Glomerular visceral epithelial cell (primary cell): ENCODE measurements around the gene SIM1.
"Not testable (repeated sequence)": the region's sequence is repeated elsewhere in the genome, so short reads cannot be mapped to it uniquely, and the experiment has no call there.

Experiments
- DNase-seq: peaks from one replicate; pipeline ENCODE4 v3.0.0-alpha.2; 2016; ENCODE audit errors: extremely low spot score

The SIM1 gene

DNA sequence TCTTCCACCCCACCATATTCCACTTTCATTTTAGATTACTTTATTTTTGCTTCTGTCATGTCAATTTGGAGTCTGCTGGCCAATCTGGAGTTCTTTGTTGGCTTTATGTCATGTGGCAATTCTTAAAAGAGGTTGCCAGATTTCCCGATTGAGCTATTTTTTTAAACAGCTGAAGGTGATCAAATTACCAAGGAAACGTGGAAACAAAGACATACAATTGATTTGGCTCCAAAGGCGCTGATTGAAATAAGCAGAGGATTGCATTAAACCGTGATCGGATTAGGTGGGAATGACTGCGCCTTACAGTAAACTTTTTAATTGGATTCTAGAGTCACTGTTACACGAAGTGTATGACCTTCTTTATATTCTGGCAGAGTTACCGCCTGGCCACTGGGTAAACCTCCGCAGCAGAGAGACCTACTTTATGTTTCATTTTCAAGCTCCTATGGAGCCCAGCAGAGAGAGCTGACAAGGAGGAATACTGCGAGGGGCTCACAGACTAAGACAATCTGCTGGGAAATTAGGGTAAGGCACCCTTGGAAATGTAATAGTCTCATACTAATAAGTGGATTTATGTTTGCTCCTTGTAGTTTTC, 37.9 kb downstream of the SIM1 start:
- no peak for DNase-seq

DNA sequence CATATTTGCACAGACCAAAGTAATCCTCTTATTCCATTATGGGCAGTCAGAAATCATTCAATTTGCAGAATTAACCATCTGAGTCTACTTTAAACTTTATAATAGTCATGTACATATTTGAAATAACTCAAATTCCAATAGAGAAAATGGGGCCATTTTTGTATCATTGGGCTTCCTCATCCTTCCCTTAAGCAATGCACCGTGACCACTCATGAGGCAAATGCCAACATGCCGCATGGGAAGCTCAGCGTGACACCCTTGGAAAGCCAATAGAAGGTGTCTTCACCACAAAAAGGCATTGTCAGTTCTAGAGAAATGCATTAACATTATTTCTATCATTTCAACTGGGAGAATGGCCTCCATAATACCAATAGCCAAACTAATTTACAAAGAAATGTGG, 38.5 kb downstream of the SIM1 start:
- peak; percentile 75 for DNase-seq

DNA sequence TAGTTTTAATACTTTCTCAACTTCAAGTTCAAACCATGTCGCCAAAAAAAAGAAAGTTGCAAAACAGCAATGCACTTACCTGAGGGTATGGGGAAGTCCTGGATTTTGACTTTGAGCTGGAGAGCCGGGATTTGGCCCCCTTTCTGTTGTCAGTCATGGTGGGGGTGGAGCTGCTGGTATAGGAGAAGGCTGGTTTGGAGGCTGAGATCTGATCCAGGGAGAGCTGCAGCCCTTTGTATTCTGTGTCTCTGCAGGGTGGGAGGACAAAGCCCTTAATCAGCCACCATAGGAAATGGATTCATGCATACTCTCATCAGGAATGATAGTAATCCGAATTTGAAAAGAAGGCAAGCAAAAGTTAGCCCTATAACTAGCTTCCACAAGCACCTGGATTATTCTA, 44.0 kb downstream of the SIM1 start:
- no peak for DNase-seq

DNA sequence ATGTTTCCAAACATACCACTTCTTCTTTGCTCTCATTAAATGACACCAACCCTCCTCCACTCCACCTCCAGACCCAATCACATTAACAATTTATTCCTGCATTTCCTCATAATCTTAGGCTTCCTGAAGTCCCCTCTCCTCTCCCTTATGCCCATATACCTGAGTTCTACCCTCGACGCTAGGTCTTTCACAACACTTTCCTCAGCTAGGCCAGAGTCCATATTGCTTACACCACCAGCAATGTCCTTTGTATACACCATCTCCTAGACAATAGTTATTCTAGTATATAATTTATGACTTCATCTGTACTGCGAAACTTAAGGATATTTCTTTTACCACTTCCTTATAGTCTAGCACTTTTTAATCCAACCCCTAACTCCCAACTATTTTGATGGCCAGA, 47.7 kb downstream of the SIM1 start:
- no peak for DNase-seq

DNA sequence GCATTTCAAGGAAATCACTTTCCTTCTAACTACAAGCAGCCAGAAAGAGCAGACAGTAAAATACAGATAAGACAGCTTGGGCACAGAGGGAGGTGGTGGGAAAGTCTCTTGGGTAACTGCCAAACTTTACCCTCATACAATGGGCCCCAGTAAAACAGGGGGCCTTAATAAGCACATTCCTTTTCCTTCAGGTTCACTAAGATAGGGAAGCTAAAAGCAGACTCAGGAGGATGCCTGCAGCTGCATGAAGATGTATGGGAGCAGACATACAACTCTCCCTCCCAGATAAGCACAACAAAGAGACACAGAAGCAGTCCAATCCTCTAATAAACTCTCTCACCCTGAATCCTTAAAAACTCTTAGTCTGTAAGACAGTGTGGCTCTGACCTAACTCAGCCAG, 49.0 kb downstream of the SIM1 start:
- no peak for DNase-seq

DNA sequence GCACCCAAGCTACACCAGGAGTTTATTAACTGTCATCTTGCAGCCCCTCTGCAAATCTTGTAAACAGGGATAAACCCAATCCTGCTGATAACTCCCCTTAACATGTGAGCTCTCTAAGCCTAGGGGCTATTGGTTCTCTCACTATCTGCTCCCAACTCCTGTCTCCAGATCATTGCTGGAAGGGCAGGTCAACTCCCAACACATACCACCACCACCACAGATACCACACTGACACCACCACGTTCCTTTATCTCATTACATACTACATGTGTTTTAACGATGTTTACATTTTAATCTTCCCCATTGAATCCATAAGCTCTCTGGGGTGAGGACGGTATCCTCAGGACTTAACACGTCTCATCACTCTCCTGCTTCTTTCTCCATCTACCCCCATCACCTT, 51.8 kb downstream of the SIM1 start:
- no peak for DNase-seq

DNA sequence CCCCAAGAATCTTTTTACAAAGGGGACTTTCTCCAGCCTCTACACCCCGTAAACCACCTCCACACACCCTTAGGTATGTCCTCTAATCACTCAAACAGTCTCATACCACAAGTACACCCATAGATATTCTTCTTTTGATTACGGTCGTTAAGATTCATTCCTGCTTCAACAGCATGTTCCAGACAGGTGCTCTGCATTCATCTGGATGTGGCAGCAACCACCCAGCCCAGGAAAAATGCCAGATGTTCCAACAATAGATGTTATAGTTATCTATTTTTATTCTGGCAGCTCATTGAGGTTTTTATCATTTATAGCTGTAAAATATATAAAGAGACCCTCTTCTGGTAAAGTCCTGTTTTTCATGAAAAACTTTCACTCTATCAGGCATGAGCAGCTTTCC, 60.7 kb downstream of the SIM1 start:
- no peak for DNase-seq

DNA sequence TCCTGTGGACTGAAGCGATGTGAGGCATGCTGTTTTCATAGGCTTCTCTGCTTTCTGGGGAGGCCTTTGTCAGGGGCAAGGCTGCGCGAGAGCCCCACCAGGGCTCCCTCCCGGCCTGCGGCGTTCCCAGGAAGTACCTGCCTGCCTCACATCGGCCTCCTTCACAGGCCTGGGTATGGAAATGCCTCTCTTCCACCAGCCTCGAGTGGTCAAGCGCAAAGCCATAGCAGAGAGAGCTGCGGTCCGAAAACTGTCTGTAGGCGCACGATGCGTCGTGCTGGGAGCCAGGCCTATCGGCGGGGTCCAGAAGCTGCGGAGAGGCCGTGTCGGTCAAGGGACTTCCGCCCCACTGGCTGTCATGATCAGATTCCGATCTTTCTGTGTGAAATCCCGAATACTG, 71.2 kb downstream of the SIM1 start:
- DNase-seq, result no peak

DNA sequence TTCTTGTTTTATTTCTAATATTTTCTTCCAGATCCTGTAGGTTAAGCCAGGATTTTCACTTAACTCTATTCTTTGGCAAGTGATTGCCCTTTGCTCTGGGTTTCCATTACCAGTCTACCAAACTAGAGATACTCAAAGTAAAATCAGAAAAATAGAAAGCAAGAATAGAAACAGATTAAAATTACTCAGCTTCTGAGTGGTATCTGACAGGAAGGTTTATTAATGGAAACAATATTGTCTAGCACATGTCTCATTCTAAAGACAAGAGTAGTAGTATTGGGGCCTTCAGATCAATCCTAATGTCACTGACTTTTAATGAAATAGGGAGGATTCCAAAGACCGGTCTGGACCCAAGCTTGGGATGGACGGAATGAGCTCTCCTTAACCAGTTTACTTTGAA, 72.3 kb downstream of the SIM1 start:
- DNase-seq, result no peak

DNA sequence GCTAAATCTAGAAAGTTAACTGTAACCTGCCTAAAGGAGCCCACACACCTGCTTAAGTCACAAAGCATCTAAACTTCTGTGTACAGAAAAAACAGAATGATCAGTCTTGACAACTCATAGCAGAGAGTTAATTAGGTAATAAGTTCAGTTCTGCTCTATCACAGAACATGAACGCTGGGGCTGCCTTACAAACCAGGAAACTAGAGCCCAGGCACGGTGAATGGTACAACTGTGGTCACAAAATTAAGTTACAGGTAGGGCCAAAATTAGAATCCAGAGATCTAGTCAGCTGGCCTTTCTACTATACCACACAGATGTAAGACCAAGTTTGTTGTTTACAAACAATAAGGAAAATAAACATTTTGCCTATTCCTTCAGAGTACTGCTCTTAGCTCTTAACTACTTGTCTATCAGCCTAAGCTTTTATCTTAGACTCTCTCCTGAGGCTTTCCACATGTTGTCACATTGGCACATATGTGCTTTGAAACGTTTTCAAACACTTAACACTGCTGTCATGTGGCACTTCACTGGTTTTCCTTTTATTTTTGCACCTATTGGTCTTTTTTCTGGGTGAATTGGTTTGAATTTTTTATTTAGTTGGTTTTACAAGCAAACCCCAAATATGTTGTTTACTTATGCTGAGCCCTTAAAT, 75.7 kb downstream of the SIM1 start:
- no peak for DNase-seq

DNA sequence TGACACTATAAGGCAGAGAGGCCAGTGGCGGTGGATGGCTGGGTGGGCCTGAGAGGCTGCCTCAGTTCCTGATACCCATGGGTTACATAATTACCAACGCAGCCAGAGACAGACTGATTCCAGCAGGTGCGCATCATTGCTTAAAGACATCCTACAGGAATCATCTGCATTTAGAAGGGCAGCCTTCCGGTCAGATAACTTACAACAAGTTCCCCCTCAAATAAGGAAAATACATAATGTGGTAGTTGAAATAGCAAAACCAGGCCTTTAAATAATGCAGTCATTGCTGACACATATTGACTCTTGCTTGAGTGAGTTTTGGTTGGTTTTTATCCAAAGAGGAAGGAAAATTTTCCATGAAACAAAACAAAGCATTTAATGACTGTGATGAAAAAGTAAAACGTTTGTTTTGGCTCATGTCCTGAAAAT, 81.9 kb downstream of the SIM1 start:
- no peak for DNase-seq

DNA sequence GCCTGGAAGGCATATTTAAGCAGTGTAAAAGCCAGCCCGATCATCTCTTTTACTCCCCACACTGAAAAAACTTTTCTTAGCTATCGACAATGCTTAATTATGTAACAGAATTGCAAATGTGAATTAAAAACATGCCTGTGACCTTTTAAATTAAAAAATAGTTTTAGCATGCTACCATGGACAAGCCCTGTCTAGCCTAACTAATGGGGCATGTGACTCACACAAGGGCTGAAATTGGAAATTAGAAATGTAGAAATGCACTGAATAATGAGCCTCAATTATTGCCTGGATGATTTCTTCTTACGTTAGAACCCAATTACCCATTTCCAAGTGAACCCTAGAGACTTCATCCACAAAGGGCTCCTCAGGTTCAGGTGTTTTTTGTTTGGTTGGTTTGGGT, 82.7 kb downstream of the SIM1 start:
- no peak for DNase-seq

DNA sequence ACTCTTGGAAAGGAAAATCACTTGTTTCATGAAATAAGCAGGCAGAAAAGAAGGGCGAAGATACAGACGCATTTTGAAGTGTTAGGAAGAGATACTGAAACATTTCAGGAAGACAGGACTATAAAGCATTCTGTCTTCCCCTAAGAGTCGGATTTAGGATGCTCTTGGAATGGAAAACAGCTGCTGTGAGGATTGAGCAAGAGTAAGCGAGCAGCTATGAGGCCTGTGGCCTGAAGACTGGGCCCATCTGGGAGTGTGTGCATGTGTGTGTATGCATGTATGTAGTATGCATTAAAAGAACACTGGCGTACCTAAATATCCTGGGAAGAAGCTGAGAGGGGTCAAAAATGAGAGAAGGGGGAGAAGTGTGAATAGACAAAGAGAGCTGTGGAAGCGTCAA, 83.6 kb downstream of the SIM1 start:
- no peak for DNase-seq

DNA sequence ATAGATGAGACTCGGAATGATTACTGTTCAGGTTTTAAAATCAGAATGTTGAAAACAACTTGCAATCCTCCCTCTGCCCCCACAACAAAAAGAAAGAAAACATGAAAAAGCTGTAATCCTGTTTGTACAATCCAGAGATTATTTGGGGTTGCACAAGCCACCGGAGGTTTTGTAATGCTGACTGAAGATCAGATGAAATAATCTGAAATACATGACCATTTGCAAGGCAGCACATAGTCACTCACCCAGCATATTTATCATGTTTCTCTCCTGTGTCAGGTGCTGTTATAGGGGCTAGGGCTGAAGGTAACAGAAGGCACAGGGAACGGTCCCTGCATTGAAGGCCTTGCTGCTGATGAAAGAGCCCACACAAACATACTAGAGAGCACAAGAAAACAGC, 85.3 kb downstream of the SIM1 start:
- DNase-seq, result no peak

DNA sequence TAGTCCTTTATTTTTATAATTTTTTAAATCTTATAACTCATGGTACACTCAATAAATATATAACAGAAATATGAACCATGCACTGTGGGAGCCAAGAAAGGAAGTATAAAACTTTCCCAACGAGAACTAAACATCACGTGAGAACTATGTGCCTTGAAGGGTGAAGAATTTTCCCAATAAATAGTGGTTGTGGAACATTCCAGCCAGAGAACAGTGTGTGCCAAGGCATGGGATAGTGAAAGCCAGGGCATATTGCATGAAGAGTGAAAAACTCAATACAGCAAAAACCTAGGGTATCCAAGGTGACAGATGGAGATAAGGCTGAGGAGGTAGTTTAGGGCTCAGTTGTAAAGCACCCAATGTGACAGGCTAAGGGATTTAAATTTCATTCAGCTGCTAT, 86.1 kb downstream of the SIM1 start:
- no peak for DNase-seq

DNA sequence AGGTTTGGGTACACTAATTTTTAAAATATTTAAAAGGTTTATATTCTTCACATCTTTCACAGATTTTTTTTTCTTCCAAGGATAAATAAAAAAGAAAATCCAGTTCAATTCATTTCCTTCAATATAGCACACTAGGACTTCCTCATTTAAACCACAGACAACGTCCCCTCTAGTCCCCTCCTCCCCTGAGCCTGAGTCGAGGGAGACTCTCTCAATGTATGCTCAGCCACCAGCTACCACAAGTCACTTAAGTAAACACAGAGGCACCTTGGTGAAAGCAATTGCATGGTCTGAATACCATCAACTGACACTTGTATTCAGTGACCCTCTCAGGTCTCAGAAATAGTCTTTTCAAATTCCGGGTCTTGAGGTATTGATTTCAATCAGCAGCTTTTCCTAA, 88.6 kb downstream of the SIM1 start:
- no peak for DNase-seq

DNA sequence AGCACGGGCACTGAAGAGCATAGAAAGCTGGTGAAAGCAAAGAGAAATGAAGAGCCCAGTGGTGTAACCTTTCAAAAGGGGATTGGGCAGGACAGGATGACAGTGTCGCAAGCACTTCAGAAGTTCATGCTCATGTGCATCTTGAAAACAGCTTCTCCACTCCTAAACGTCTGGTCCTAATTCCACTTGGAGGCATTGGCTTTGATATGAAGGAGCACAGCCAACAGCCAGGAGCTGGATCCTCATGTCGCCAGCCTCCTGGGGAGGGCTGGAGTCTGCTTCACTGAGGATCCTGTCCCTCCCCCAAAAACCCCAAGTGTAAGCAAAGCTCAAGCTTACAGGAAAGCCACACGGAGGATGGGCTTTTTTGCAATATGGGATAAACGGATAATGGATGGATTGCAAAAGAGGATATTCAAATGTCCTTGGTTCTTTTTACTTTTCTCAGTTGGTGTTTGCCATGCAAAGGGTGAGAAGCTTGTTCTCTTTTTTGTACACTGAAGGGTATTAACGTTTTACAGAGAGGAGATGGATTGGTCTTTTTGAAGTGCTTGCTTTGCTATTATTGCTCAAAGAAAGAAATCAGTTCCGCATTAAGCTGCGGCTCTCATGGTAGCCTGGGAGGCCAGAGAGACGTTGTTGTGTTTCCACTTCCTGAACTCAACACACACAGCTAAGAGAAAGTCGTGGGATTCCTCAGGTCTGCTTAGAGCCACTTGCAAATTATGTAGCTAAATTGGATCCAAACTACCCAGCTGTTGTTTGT, 92.2 kb downstream of the SIM1 start:
- DNase-seq, result no peak

DNA sequence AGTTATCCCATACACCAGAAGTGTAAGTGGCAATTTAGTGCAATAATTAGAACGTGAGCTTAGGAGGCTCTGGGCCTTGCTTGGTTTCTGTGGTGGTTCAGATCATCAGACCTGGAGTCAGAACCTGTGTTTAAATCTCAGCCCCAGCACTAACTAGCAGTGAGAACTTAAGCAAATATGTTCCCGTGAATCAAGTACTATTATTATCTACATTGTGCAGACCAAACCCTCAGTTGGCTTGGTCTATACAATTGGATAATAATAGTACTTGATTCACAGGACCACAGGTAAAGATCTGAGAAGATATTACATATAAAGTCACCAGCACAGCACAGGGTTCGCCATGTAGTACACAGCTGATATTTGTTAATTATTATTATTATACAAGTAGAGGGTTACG, 93.1 kb downstream of the SIM1 start:
- no peak for DNase-seq

DNA sequence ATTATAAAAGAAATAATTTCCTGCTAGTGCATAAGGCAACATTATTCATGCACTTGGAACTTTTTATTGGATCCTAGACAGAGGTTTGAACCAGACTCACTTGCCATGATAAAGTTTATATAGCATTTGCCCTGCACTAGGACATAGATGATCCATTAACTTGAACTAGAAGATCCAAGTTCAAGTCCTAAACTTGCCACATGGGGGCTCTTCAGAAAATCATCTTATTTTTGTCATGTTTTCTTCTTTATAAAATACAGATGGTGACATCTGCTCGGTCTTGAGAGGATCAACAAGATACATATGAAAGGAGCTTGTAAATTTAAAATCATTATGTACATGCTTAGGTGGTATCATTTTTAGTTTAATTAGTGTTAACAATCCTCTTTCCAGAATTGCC, 94.5 kb downstream of the SIM1 start:
- peak; percentile 8 for DNase-seq

DNA sequence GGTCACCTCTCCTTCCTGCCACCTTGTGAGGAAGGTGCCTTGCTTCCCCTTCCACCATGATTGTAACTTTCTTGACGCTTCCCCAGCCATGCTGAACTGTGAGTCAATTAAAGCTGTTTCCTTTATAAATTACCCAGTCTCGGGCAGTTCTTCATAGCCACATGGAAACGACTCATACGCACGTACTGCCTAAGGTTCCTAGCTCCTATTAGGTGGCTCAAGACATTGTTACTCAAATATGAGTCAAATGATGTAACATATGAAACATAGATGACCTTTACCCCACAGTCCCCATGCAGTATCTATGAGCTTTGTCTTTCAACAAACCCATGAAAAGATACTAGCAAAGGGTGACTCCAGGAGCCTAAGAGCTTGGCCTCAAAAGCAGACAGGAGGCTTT, 98.3 kb downstream of the SIM1 start:
- peak; percentile 34 for DNase-seq

DNA sequence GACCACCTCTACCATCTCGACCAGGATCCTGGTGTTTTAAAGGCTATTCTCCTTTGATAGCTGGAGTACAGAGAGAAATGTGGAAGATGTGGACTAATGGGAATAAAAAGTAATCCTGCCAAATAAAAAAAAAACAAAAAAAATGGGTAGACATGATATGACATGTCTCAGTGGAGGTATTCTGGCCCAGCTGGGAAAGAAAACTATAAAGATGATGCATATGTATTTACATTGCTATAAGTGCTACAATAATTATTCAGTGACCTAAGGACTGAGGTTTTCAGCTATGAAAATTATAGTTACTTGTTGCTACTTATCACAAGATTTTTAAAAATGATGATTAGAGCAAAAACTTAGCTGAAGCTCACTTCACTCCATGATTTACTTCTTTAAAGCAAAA, 101.1 kb downstream of the SIM1 start:
- DNase-seq, result no peak

DNA sequence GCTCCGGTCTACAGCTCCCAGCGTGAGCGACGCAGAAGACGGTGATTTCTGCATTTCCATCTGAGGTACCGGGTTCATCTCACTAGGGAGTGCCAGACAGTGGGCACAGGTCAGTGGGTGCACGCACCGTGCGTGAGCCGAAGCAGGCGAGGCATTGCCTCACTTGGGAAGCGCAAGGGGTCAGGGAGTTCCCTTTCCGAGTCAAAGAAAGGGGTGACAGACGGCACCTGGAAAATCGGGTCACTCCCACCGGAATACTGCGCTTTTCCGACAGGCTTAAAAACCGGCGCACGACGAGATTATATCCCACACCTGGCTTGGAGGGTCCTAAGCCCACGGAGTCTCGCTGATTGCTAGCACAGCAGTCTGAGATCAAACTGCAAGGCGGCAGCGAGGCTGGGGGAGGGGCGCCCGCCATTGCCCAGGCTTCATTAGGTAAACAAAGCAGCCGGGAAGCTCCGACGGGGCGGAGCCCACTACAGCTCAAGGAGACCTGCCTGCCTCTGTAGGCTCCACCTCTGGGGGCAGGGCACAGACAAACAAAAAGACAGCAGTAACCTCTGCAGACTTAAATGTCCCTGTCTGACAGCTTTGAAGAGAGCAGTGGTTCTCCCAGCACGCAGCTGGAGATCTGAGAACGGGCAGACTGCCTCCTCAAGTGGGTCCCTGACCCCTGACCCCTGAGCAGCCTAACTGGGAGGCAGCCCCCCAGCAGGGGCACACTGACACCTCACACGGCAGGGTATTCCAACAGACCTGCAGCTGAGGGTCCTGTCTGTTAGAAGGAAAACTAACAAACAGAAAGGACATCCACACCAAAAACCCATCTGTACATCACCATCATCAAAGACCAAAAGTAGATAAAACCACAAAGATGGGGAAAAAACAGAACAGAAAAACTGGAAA, 109.7 kb downstream of the SIM1 start:
- DNase-seq, result not testable (repeated sequence)
